Activated CD8-positive, alpha-beta memory T cell treated with anti-CD3 and anti-CD28 coated beads for 4 hours (primary cell): ENCODE measurements around the gene RTP2.

Source experiments
- DNase-seq, 2 donors: peaks; one replicate each; pipeline ENCODE4 v3.0.0-alpha.2; 2020; ENCODE audit warnings: low read depth in 2 of 2

Gene RTP2

DNA sequence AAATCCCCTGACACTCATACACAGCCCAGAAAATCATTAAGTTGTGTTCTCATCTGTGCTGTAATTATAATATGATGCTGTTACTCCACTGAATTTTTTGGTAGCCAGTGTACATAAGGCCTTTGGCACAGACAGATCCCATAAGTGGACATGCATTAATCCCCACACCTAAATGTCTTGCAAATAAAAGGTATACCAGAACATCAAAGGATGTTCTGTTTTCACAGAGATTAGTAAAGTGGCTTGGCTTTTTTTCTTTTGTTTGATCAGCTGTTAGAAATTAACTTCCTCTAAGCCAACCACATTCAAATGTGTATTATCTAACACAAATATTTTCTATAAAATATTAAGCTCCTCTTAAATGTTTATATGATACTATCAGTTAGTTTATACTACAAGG, 34.8 kb downstream of the RTP2 start:
- DNase-seq = no peak

DNA sequence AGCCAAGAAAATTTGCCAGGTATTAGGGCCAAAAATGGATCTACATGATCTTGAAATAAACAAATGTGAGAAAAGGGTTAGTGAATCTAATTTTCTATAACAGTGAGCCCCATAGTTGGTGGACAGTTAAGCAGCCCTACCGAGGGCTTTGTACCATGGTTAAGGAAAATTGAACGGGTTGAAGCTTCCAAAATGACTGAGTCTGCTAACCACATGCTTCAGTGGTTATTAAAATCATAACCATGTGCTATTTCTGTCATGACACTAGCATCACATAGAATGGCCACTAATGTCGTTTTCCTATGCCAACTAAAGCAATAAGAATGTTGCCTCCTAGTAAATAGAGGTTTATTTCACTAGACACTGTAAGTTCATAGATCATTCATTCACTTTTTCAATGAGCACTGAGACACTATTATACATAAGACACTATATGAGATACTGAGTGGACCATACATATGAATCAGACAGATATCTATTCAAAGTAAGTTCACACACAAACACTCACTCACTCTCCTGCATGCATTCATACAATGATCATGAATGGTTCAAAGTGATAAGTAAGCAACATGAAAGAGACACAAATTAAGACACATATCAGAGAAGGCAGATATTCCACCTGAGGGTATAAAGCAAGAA, 36.5 kb downstream of the RTP2 start:
- DNase-seq = no peak

DNA sequence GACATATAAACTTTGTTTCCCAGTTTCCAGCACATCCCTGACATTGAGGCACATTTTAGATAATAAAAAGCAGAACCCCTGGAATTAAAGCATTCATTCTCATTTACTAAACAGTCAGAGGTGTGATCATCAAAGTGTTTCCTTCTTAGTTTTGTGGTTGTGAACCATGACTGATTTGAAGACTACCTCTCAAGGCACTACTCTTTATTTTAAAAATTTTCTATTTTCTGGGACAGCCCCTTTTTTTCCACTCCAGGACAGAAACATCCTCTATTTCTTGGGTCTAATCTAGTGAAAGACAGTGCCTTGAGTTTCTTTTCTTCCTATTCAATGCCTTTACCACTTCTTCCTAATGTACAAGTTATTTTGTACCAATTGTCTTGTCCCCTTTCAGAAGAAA, 37.3 kb downstream of the RTP2 start:
- DNase-seq = no peak

DNA sequence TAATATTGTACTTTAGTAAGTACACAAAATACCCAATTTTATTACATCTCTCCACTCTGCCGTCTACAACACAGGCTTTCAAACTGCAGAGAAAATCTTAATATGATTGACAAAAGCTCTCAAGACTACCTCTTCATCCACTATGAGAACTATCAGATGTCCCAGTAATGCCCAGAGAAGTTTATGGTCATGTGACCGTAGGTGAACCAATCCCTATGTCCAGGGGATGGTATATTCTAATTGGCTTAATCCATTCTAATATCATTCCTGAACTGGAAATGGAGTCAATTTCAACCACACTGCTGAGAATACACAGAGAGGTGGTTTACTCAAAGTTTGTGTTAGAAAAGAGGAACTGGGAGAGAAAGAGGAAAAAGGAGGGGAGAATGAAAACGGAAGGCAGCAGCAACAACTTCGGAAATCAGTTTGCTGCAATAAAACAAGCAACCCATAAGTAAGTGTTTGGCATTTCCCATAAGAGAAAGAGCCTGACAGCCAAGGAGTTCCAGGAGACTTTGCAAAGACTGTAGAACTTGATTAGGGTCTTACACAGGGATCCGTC, 39.4 kb downstream of the RTP2 start:
- no peak for DNase-seq

DNA sequence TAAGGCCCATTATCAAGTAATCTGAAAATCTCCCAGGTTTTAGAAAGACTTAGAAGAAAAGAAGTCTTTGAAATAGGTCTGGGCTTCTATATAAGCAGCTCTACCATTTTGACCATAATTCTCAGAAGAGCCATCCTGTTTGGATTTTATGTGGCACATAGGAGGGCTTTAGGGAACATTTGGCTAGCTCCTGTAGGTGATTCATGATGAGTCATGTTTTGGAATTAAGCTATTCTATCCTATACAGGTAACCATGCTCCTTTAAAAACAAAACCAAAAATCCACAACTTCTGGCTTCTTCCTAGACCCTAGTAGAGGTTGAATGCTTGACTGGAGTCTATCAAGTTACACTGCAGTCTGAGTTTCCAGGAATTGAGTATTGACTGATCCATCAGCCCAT, 41.1 kb downstream of the RTP2 start:
- DNase-seq = no peak

DNA sequence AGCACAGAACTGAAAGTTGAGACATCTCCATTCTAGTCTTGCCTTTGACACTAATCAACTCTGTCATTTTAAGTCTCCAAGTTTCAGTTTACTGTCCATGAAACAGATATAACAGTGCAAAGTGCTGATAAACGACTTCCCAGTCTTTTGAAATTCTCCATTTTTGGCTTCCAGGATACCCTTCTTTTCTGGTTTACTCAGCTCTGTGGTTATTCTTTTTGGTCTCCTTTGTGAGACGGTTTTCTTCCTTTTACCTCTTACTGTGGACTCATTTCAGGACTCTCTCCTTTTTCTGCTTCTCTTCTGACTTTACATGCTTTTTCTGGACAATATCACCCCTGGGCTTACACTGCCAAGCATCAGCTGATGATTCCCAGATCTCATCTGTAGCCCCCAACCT, 51.1 kb downstream of the RTP2 start:
- no peak for DNase-seq
